HFFc6 (cell line): ENCODE measurements around the gene PLXDC1. TPM values are rescaled to one million over a fixed set of nuclear protein-coding genes. Genes with fewer than 3 reads are reported as not detected.

ENCODE experiments used
- DNase-seq: peaks from one replicate; pipeline ENCODE4 v3.0.0-alpha.2; 2018
- H3K27ac Mint-ChIP-seq: 2 replicates; pipeline ENCODE4 v1.8.0; 2020; ENCODE audit warnings: mild to moderate bottlenecking, mixed read lengths
- H3K27me3 Mint-ChIP-seq: 2 replicates; pipeline ENCODE4 v1.8.0; 2021; ENCODE audit warnings: mild to moderate bottlenecking, moderate library complexity, mixed read lengths; ENCODE audit not compliant: insufficient read depth
- H3K36me3 Mint-ChIP-seq: 2 replicates; pipeline ENCODE4 v1.8.0; 2021; ENCODE audit warnings: low read depth, mixed read lengths
- H3K4me1 Mint-ChIP-seq: 2 replicates; pipeline ENCODE4 v1.8.0; 2020; ENCODE audit warnings: low read depth, mixed read lengths
- H3K4me3 Mint-ChIP-seq: 2 replicates; pipeline ENCODE4 v1.8.0; 2020; ENCODE audit warnings: mild to moderate bottlenecking, moderate library complexity, mixed read lengths
- H3K9me3 Mint-ChIP-seq: 2 replicates; pipeline ENCODE4 v1.8.0; 2020; ENCODE audit warnings: mild to moderate bottlenecking, mixed read lengths
- CTCF ChIP-seq: fragments of 200-600 bp; sonication (generic); IDR thresholded peaks from 2 replicates; pipeline ENCODE4 v1.5.0; 2021; ENCODE audit warnings: antibody characterized with exemption, mild to moderate bottlenecking
- total RNA-seq, 6 experiments: library from RNA; stranded (reverse); fragmentation: NEBNext Ultra II Directional; extraction: Animal tissue kit (Norgen Biotek cat#: 25700); gene quantifications; 2 replicates in 1 of 6; 3 replicates in 5 of 6; pipeline ENCODE4 v1.2.3, GENCODE V29; 2021

Gene PLXDC1
- total RNA-seq, 6 experiments from 2014 or later: 0.20 to 2.2 (median 0.69) TPM

DNA sequence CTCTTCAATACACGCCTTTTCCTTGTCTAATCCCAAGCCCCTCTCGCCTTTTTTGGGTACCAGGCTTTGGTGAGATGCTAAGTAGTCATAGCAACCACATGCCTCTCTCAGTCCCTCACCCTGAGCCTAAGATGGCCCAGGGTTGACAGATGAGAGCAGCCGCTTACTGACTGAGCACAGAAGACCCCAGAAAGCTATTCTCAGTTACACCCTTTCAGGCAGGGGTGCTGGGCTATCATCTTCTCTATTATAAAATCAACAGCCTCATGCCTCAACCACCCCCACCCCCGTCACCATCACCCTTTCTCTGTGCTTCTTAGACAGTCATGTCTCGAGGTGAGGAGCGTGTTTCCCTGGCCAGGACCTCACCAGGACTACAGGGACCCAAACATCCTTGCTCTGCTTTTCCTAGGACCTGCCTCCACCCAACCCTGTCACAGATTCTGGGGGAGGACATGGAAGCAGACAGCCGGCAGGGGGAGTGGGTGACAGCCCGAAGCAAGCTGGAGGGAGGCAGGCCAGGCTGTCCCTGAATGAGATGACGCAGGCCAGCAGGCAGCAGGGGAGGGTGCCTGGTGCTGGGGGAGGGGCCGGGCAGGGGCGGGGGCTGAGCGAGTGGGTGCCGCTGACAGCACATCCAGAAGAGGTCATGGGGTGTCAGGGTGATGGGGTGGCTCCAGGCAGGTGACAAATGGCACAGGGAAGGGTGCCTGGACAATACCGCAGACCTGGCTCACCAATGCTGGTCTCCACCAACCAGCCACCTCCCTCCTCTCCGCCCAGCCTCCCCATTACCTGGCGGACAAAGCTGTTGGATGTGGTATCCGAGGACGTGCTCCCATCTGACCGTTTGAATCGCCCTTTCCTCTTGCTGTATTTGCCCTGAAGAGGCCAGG, 42.9 kb upstream of the PLXDC1 start:
- H3K27ac Mint-ChIP-seq: peak overlapping the region; percentile 69

GRCh38 chr17:39193346-39193745, 41.9 kb upstream of the PLXDC1 start:
- no peak for TF ChIP-seq CTCF
- Mint-ChIP-seq H3K9me3 (no peaks in the 10 kb centered on the region), H3K4me1 (peaks cover 31% of the 10 kb centered on the region), H3K36me3 (peaks cover 11% of the 10 kb centered on the region; the same call in 1 of the 2 replicates), H3K27ac (no peak overlapping the region), H3K27me3 (no peaks in the 10 kb centered on the region; the same call in 1 of the 2 replicates), H3K4me3 (no peak overlapping the region)
- no peak for DNase-seq

More for the DNA sequence above, 42.9 kb upstream of the PLXDC1 start:
- Mint-ChIP-seq H3K36me3 (peaks cover 11% of the 10 kb centered on the region; the same call in 1 of the 2 replicates), H3K4me3 (peak overlapping the region; percentile 22), H3K27me3 (no peaks in the 10 kb centered on the region; the same call in 1 of the 2 replicates), H3K4me1 (peaks cover 38% of the 10 kb centered on the region), H3K9me3 (no peaks in the 10 kb centered on the region)
- TF ChIP-seq CTCF: peak; percentile 72
- peak; percentile 43 for DNase-seq

GRCh38 chr17:39192901-39193300, 41.5 kb upstream of the PLXDC1 start:
- DNase-seq: no peak
- no peak for TF ChIP-seq CTCF
- peaks cover 27% of the 10 kb centered on the region for H3K4me1 Mint-ChIP-seq
- H3K27ac Mint-ChIP-seq: no peak overlapping the region
- no peaks in the 10 kb centered on the region for H3K9me3 Mint-ChIP-seq
- H3K36me3 Mint-ChIP-seq: peaks cover 11% of the 10 kb centered on the region; the same call in 1 of the 2 replicates
- H3K27me3 Mint-ChIP-seq: no peaks in the 10 kb centered on the region; the same call in 1 of the 2 replicates
- H3K4me3 Mint-ChIP-seq: no peak overlapping the region

GRCh38 chr17:39191750-39192510, 40.5 kb upstream of the PLXDC1 start:
- no peaks in the 10 kb centered on the region for H3K9me3 Mint-ChIP-seq
- DNase-seq: no peak
- H3K27ac Mint-ChIP-seq: no peak overlapping the region
- H3K36me3 Mint-ChIP-seq: peaks cover 11% of the 10 kb centered on the region; the same call in 1 of the 2 replicates
- no peak for TF ChIP-seq CTCF
- H3K27me3 Mint-ChIP-seq: no peaks in the 10 kb centered on the region; the same call in 1 of the 2 replicates
- H3K4me1 Mint-ChIP-seq: peaks cover 26% of the 10 kb centered on the region
- no peak overlapping the region for H3K4me3 Mint-ChIP-seq

DNA sequence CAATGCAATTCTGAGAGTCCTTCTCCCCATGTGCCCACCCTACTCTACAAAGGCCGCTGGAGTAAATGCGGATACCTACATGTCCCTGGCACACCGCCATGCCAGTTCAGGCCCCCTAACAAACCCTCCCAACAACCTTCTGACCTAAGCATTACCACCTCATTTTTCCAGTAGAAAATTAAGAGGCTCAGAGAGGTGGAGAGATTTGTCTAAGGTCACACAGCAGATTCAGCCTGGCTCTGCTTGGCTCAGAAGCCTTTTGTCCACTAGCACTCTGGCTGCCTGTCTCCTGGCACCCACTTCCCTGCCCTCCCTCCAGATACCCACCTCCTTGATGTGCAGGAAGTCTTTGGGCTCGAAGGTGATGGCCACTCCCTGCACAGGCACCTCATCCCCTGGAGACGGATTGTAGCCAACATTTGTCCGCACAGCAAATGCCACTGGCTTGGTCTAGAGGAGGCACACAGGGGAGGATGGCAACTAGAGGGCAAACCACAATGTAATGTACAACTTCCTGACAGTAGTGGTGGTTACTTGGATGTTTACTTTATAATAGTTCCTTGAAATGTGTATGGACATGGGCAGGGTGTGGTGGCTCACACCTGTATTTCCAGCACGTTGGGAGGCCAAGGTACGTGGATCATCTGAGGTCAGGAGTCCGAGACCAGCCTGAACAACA, 35.9 kb upstream of the PLXDC1 start:
- Mint-ChIP-seq H3K27ac (no peak overlapping the region), H3K4me3 (no peak overlapping the region), H3K9me3 (no peaks in the 10 kb centered on the region), H3K36me3 (peaks cover 15% of the 10 kb centered on the region), H3K27me3 (no peaks in the 10 kb centered on the region; the same call in 1 of the 2 replicates), H3K4me1 (no peaks in the 10 kb centered on the region)
- DNase-seq: no peak
- no peak for TF ChIP-seq CTCF
